HCEC 1CT (cell line): ENCODE measurements around the gene SCYL1.
A peak's percentile ranks its signal among the peaks of the same experiment; 100 is the strongest.

Source experiments
- DNase-seq: peaks from one replicate; pipeline ENCODE4 v3.0.0-alpha.2; 2017

SCYL1 gene

GRCh38 chr11:65572356-65573051 is 47.6 kb downstream of the SCYL1 start, which contains the start of gene FAM89B:
FAM89B (plus strand) TSS chr11:65572538; CDS start chr11:65572670, 132 bp downstream.
- peak; percentile 80 for DNase-seq

DNA sequence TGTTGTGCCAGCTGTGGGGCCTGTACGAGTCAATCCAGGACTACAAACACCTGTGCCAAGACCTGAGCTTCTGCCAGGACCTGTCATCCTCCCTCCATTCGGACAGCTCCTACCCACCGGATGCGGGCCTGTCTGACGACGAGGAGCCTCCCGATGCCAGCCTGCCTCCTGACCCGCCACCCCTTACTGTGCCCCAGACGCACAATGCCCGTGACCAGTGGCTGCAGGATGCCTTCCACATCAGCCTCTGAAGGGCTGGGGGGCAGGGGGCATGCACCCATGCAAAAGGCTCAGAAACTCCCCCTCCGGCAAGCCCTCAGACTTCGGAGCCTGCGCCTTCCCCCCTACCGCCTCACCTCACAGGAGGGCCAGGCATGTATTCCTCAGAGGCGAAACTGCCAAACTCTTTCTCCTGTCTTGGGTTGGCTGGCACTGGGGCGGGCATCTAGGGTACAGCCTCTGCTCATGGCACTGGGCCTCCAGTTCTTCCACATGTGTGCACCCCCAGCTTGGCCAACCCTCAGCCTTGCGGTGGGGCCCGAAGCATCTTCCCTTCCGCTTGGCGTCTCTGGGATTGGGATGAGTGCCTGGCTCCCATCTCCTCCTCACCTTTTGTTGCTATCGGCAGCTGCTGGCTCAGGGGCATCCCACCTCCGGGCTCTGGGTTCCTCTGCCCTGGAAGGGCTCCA is 48.7 kb downstream of the SCYL1 start:
- no peak for DNase-seq

DNA sequence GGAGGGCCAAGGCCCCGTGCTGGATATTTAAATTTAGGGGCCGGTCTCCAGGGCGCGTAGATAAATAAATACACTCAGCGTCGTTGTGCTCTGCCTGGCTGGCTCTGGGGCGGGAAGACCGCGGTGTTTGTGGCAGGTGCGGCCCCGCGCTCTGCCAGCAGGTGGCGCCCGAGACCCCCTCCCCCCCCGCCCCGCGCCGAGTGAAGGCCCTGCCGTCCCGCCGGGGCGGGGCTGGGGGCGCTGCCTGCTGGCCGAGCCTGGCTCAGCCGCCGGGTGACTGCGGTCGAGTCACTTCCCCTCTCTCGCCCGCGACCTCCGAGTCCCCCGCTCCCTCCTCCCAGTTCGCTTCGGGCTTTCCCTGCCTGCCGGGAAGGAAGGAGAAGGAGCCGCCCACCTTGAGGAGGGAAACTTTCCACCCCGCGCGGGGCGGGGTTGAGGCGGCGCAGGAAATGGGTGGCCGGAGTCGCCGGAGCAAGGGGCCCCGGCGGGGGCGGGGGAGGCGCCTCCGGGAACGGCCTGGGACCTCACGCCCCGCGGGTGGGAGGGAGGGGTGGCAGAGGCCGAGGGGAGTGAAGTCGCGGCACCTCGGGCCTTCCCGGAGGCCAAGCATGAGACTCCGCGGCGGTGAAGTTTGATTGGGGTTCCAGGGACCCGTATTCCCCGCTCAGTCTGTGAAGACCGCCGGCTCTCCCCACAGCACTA is 49.4 kb downstream of the SCYL1 start:
- peak; percentile 95 for DNase-seq

- DNase-seq: no peak
These were observed 50.1 kb downstream of the SCYL1 start for GRCh38 chr11:65574811-65575567.

DNA sequence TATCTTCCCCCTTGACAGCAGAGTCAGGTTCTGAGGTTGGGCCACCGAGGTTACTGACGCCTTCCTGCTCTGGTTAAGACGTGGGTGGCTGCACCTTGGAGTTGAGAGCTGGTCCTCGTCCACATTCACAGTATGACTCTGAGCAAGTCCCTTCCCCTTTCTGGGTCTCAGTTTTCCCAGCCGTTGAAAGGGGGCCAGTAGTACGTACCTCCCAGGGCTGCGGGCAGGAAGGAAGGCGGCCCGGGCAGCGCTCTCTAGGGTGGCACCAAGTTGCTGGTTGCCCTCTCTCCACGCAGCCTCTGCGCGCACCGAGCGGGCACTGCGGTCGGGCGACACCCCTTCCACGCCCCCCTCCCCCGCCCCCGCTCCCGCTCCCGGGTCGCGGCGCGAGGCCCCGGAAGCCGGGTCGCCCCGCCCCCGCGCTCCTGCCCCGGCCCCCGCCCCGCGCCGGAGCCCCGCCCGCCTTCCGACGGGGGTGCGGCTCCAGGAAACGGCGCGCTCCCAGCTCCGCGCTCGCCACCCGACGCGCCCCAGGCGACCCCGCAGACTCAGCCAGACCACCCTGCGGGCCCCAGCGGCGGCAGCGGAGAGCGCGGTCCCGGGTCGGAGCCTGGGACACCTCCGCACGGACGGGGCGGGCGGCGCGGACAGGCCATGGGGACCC is 50.8 kb downstream of the SCYL1 start, which contains the start of gene EHBP1L1:
TSS of gene EHBP1L1 (plus strand) at position 486 of the 664 bp plus-strand sequence. CDS start 250 bp downstream, outside the sequence.
- peak; percentile 32 for DNase-seq

- DNase-seq: no peak
These were observed 51.5 kb downstream of the SCYL1 start for GRCh38 chr11:65576232-65576866.

DNA sequence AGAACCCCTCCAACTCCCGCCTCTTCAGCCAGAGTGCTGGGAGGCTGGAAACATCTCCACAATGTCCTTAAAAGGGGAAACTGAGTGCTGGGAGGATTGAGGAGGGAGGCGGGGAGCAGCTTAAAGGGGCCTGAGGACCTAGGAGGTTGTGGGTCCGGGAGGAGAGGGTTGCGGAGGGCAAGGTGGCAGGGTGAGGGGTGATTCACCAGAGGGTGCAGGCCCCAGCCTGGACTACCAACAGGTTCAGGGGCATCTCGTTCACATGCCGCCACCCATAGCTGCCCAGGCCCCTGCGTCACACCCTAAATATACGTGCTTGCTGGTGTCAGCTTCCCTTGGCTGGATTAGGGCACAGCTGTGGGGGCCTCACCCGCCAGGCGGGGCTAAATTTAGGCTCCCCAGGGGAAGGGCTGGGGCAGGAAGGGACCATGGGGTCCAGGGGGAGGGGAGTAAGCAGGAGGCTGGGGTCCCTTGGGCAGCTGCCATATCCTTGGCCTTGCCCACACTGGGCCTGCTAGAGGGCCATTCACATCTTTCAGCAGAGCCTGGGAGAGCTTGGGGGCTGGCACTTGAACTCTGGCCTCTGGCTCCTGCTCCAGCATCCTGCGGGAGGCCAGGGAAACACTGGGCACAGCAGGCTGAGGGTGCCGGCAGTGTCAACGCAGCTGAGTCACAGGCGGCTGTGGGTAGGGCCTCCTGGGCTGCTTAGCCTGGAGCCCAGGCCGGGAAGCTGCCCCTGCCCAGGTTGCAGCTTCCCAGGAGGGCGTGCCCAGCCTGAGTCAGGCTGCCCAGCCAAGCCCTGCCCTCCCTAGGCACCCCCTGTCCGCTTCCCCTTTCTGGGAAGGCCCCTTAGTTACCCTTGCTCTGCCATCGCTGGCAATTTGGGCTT is 52.2 kb downstream of the SCYL1 start:
- DNase-seq: peak; percentile 70

GRCh38 chr11:65577756-65578109 is 52.9 kb downstream of the SCYL1 start:
- DNase-seq: no peak

DNA sequence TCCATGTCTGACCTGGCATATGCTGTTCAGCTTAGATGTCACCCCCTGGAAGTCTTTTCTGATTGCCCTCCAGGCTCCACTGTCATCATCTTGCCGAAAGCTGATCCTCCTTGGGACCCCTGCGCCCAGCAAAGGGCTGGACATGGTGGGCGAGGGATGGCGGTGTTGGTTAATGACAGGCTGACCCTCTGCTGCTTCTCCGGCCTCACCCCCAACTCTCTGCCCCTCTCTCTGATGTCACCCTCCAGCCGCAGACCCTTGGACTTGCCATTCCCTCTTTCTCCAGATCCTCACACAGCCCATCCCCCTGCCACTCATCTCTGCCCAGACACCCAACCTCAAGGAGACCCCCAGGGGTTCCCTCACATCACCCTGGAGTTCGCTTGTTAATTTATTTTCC is 53.3 kb downstream of the SCYL1 start:
- DNase-seq: no peak

- no peak for DNase-seq
These were observed 53.8 kb downstream of the SCYL1 start for GRCh38 chr11:65578667-65579066.

DNA sequence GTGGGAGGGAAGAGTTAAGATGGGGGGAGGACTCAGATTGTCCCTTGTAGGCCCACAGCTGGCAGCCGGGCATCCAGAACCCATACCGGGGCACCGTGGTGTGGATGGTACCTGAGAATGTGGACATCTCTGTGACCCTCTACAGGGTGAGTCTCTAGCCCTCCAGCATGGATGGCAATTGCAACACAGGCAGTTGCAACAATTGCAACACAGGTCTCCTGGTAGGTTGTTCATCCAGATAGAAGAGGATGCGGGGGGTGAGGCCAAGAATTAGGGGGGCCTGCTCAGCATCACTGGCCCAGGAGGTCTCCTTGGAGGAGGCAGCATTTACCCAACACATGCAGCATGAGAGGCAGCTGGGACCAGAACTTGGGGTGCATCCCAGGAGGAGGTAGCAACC is 54.4 kb downstream of the SCYL1 start:
- no peak for DNase-seq

- no peak for DNase-seq
These were observed 55.3 kb downstream of the SCYL1 start for GRCh38 chr11:65580031-65580692.

DNA sequence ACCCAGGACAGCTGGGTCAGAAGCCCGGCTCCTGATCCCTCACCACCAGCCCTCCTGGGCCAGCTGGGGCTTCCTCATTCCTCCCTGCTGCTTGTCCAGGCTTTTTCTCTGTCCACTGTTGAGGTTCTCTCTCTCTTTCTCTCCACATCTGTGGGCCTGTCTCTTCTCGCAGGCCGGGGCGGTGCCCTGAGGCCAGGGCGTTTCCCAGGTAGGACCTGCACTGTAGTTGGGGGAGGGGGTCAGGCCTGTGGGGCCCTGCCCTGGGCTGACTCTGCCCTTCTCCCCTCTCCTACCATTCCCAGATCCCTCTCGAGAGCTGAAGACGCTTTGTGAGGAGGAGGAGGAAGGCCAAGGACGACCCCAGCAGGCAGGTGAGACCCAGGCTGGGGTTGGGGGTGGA is 55.9 kb downstream of the SCYL1 start:
- DNase-seq: no peak

GRCh38 chr11:65581928-65582327 is 57.0 kb downstream of the SCYL1 start:
- DNase-seq: no peak

DNA sequence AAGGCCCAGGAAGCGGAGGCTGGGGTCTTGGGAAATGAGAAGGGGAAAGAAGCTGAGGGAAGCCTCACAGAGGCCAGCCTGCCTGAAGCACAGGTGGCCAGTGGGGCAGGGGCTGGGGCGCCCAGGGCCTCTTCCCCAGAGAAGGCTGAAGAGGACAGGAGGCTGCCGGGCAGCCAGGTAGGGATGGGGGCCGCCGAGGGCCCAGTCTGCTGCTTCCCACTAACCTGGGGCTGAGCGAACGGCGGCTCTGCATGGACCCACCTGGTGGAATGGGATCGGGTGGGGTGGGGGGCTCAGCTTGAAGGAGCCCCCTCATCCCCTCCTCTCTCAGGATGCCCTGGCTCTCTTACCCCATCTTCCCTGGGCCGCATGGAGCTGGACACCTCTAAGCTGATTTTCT is 58.7 kb downstream of the SCYL1 start:
- DNase-seq: no peak

DNA sequence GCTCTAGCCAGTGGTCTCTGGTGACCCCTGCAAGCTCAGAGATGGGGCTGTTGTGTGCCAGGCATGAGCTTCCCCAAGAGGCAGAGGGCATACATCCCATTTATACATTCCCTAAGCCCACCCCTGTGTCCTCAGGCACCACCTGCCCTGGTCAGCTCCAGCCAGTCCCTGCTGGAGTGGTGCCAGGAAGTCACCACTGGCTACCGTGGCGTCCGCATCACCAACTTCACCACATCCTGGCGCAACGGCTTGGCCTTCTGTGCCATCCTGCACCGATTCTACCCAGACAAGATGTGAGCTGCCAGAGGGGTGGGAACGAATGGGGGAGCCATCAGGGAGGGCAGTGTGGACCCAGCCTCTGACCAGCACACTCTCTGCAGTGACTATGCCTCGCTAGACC is 59.2 kb downstream of the SCYL1 start:
- DNase-seq: no peak

DNA sequence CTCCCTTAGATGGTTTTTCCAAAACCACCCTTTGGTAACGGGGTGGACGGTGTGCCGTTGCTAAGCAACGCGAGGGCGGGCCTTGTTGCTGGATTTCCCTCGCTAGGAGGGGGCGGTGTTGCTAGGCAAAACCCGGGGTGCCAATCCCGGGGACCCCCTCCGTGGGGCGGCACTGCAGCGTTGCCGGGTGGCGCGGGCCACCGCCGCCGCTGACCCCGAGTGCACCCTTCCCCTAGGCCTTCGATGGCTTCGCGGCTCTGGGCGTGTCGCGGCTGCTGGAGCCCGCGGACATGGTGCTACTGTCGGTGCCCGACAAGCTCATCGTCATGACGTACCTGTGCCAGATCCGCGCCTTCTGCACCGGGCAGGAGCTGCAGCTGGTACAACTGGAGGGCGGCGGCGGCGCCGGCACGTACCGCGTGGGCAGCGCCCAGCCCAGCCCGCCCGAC is 59.9 kb downstream of the SCYL1 start:
- no peak for DNase-seq

DNA sequence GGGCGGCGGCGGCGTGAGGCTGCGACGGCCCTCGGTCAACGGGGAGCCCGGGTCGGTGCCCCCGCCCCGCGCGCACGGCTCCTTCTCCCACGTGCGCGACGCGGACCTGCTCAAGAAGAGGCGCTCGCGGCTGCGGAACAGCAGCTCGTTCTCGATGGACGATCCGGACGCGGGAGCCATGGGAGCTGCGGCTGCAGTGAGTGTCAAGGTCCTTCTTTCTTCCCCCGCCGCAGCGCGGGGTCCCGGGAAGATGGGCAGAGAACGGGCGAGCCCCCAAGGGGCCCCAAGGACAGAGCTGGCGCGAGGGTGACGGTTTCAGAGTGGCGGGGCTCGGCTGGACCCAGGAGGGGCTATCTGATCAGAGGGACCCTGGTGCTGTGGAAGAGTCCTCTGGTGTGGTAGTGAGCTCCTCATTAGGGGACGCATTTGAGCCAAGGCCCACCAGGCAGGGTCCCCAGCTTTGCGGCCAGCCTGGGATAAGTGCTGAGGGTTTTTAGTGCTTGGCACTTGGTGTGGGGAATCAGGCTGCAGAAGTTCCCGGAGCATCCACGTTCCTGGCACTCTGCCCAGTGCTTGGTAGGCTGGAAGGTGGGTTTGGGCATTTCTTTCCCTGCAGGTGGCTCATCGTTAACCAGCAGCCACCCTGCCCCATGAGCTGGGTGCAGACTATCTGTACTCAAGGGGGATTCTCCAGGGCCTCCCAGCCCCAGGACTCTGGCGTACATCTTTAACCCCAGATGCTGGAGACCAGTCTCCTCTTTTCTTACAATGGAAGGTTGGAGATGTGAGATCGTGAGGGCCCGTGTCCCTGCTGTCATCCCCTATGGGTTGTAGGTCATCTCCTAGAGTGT is 60.7 kb downstream of the SCYL1 start:
- no peak for DNase-seq

GRCh38 chr11:65586247-65586630 is 61.4 kb downstream of the SCYL1 start:
- DNase-seq: no peak
